CD4-positive, CD25-positive, alpha-beta regulatory T cell (primary cell): ENCODE data around the gene NENF. TPM values are rescaled to one million over a fixed set of nuclear protein-coding genes. Genes with fewer than 3 reads are reported as not detected.

Experiments used
- ATAC-seq, 2 donors: fragments of 150-1000 bp; cut with Tn5 transposase; one replicate each; pipeline ENCODE4 v1.10.0; 2021; ENCODE audit warnings: low read depth in 2 of 2, moderate number of reproducible peaks in 2 of 2, moderate library complexity in 1 of 2
- DNase-seq, 3 donors: peaks; one replicate each; pipeline versions ENCODE4 v3.0.0 to v3.0.0-alpha.2; 2012 to 2022; ENCODE audit warnings: mixed read lengths in 1 of 3
- H3K27ac ChIP-seq: one replicate; pipeline ENCODE4 v1.7.0; 2013; ENCODE audit warnings: mild to moderate bottlenecking, low read length; ENCODE audit not compliant: insufficient read depth, poor library complexity, severe bottlenecking
- H3K27me3 ChIP-seq: one replicate; pipeline ENCODE4 v1.7.0; 2013; ENCODE audit warnings: low read length; ENCODE audit not compliant: control insufficient read depth, insufficient read depth
- H3K36me3 ChIP-seq: one replicate; pipeline ENCODE4 v1.7.0; 2013; ENCODE audit warnings: mild to moderate bottlenecking, low read length, moderate library complexity; ENCODE audit not compliant: control insufficient read depth, insufficient read depth
- H3K4me1 ChIP-seq: 2 replicates; pipeline ENCODE4 v1.7.0; 2013; ENCODE audit warnings: mild to moderate bottlenecking, low read length; ENCODE audit not compliant: insufficient read depth, control insufficient read depth, poor library complexity, severe bottlenecking
- H3K4me3 ChIP-seq: one replicate; pipeline ENCODE4 v1.7.0; 2013; ENCODE audit warnings: low read depth, mild to moderate bottlenecking, low read length, moderate library complexity
- H3K9me3 ChIP-seq, 2 experiments: 1 replicate in 1 of 2; 2 replicates in 1 of 2; pipeline ENCODE4 v1.7.0; 2013; ENCODE audit warnings: low read length in 2 of 2, mild to moderate bottlenecking in 1 of 2, moderate library complexity in 1 of 2; ENCODE audit not compliant: control insufficient read depth in 2 of 2
- H3K27ac Mint-ChIP-seq, 3 donors: one replicate each; pipeline ENCODE4 v1.8.0; 2020 to 2022; ENCODE audit warnings: mild to moderate bottlenecking in 3 of 3, mixed read lengths in 3 of 3, moderate library complexity in 2 of 3
- H3K27me3 Mint-ChIP-seq: one replicate; pipeline ENCODE4 v1.8.0; 2022; ENCODE audit warnings: mild to moderate bottlenecking, mixed read lengths
- H3K36me3 Mint-ChIP-seq: one replicate; pipeline ENCODE4 v1.8.0; 2020; ENCODE audit warnings: mixed read lengths
- H3K4me1 Mint-ChIP-seq, 4 donors: one replicate each; pipeline ENCODE4 v1.8.0; 2020 to 2022; ENCODE audit warnings: mixed read lengths in 4 of 4, mild to moderate bottlenecking in 1 of 4
- H3K4me3 Mint-ChIP-seq, 4 donors: one replicate each; pipeline ENCODE4 v1.8.0; 2020 to 2022; ENCODE audit warnings: mild to moderate bottlenecking in 4 of 4, mixed read lengths in 4 of 4, moderate library complexity in 3 of 4
- H3K9me3 Mint-ChIP-seq, 7 donors: one replicate each; pipeline ENCODE4 v1.8.0; 2020 to 2022; ENCODE audit warnings: mixed read lengths in 7 of 7, mild to moderate bottlenecking in 3 of 7, moderate library complexity in 2 of 7
- polyA plus RNA-seq, 4 donors: library from polyadenylated mRNA; unstranded; fragments of 300-500 nt; fragmentation: Illumina TruSeq; gene quantifications; one replicate each; pipeline ENCODE4 v1.2.3, GENCODE V29; 2021
- total RNA-seq: library from RNA; stranded (reverse); gene quantifications from one replicate; pipeline ENCODE4 v1.2.3, GENCODE V29; 2022

The NENF gene
- total and polyA plus RNA-seq, 5 donors from 2014 or later: 17.0 to 82.8 (median 65.5) TPM

DNA sequence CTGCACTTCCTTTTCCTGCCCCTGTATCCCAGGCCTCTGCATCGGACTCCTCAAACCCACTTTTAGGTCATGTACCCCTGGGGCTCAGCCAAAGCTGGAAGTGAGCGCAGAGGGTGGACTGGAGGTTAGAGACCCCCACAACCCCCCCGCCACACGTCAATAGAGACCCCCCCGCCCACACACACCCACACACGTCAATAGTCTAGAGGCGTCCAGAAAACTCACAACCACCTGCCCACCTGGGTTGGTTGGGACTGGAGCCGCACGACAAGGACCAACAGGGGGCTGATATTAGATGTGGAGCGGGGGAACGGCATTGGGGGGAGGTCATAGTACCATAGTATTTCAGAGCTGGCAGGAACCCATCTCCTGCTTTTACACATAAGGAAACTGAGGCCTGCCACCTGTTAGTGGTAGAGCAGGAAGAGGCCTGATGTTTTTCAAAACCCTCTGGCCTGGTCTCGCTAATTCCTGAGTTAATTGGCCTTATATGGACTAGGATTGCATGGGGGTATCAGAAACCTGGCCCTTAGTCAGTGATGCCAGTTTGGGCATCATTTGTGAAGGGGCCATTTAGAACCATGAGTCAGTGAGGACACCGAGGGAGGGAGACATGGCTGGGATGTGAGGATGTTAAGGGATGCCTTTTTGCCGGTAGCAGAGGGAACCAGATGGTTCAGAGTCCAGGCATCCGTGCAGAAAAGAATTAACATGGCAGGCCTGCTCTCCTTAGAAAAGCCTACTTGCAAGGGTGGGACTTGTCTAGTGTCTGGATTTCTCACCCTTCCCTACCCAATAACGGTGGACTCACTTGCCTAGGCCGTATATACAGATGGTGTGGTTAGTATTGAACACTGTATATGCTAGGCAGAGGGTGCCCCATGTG, 1.1 kb downstream of the NENF start:
- Mint-ChIP-seq H3K9me3 (no peaks in the 10 kb centered on the region), H3K4me3 (peak overlapping the region; percentile 73 to 88 (median 82)), H3K27ac (peak overlapping the region in 2 of 3 donors; percentile 59 to 69), H3K36me3 (peaks cover 5% of the 10 kb centered on the region), H3K4me1 (peaks cover 4 to 42% (median 16%) of the 10 kb centered on the region in 4 donors), H3K27me3 (no peaks in the 10 kb centered on the region)
- Histone ChIP-seq H3K27ac (no peak overlapping the region), H3K4me3 (peak overlapping the region; percentile 61), H3K4me1 (peaks cover 9% of the 10 kb centered on the region), H3K27me3 (no peaks in the 10 kb centered on the region), H3K36me3 (no peaks in the 10 kb centered on the region), H3K9me3 (no peaks in the 10 kb centered on the region)
- DNase-seq (no peak), ATAC-seq (no peak)

DNA sequence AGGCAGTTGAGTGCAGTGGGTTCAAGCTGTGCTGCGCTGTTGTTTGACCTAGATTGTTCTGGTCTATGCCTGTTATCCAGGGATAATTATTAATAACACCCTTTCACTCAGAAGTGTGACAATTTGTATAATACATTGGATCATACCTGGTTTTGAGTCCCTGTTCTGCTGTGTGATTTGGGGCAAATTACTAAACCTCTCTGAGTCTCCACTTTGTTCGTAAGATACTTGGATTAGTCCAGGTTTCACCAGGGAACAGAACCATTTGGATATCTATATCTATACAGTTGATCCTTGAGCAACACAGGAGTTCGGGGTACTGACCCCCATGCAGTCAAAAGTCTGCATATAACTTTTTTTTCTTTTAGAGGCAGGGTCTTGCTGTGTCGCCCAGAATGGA, 2.3 kb downstream of the NENF start:
- H3K4me3 Mint-ChIP-seq: peak overlapping the region; percentile 2 to 81 (median 62)
- no peak for ATAC-seq
- H3K9me3 Mint-ChIP-seq: no peaks in the 10 kb centered on the region
- no peak overlapping the region for H3K27ac ChIP-seq
- H3K9me3 ChIP-seq: no peaks in the 10 kb centered on the region
- H3K4me1 Mint-ChIP-seq: peaks cover 4 to 42% (median 16%) of the 10 kb centered on the region in 4 donors
- H3K27me3 Mint-ChIP-seq: no peaks in the 10 kb centered on the region
- H3K36me3 ChIP-seq: no peaks in the 10 kb centered on the region
- no peak for DNase-seq
- peak overlapping the region in 1 of 3 donors; percentile 59 for H3K27ac Mint-ChIP-seq
- no peaks in the 10 kb centered on the region for H3K27me3 ChIP-seq
- peaks cover 9% of the 10 kb centered on the region for H3K4me1 ChIP-seq
- peaks cover 5% of the 10 kb centered on the region for H3K36me3 Mint-ChIP-seq
- no peak overlapping the region for H3K4me3 ChIP-seq

DNA sequence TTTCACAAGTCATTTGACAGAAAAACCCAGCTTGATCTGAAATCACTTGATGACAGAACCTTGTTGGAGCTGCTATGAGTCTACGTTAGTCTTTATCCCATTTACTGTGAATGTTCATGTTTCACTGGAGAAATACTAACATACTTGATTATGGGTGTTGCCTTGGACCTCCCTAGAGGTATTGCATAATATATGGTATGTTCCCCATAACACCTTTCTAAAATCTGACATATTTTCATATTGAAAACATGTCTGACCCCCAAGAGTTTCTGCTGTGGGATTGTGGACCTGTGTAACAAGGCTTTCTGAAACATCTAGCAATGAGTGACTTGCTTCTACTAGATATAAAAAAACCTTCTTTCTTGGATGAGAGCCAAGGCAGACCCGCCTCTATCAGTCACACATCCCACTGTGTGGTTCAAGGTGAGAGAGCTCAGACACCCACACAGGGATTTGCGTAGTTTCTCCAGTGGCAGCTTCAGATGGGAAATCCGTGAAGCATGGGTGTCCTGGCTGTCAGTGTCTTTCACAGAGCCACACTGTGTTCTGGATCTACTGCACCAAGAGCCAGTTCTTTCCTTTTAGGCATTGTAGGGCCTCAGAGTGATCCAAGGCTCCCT, 4.6 kb downstream of the NENF start:
- peaks cover 9% of the 10 kb centered on the region for H3K4me1 ChIP-seq
- peaks cover 5% of the 10 kb centered on the region for H3K36me3 Mint-ChIP-seq
- H3K27ac ChIP-seq: no peak overlapping the region
- no peaks in the 10 kb centered on the region for H3K27me3 ChIP-seq
- no peak overlapping the region for H3K4me3 ChIP-seq
- no peak overlapping the region for H3K4me3 Mint-ChIP-seq
- H3K4me1 Mint-ChIP-seq: peaks cover 4 to 33% (median 13%) of the 10 kb centered on the region in 4 donors
- H3K9me3 ChIP-seq: no peaks in the 10 kb centered on the region
- no peaks in the 10 kb centered on the region for H3K9me3 Mint-ChIP-seq
- H3K36me3 ChIP-seq: no peaks in the 10 kb centered on the region
- ATAC-seq (no peak), DNase-seq (no peak)
- H3K27me3 Mint-ChIP-seq: no peaks in the 10 kb centered on the region
- H3K27ac Mint-ChIP-seq: no peak overlapping the region

DNA sequence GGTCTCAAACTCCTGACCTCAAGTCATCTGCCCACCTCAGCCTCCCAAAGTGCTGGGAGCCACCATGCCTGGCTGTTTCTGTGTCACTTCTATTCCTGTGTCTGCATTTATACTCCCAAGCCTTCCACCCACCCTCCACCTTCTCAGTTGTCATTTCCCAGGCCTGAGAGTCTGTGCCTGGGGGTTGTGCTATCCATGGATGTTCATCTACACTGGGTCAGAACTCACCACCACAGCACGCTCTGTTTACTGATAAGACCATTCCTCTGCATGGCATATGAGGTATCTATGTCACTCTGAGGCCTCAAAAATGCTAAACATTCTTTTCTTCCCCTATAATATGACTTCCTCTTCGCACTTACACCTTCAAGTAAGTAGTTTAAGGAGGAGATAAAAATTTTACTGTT, 6.1 kb downstream of the NENF start:
- peak overlapping the region in 1 of 3 donors; percentile 9 for H3K27ac Mint-ChIP-seq
- no peaks in the 10 kb centered on the region for H3K27me3 Mint-ChIP-seq
- no peak overlapping the region for H3K27ac ChIP-seq

DNA sequence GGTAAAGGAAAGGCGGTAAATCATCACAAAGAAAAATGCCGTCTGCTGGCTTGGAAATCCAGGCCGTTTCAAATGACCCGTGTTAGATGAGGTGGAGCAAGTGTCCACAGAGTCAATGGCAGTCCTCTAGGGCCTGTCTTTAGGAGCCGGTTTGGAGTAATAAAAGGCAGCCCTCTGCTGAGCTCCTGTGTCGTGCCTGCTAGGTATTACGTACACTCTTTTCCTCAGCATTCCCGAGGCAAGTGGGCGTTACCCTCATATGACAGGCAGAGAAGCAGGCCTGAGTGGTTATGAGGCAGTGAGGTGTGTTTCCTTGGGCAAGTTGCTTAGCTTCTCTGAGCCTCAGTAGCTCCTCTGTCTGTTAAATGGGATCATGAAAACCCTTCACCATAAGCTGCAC, 7.7 kb downstream of the NENF start:
- Histone ChIP-seq H3K27me3 (no peaks in the 10 kb centered on the region), H3K4me3 (no peak overlapping the region), H3K4me1 (no peaks in the 10 kb centered on the region), H3K36me3 (peaks cover 13% of the 10 kb centered on the region), H3K9me3 (no peaks in the 10 kb centered on the region), H3K27ac (no peak overlapping the region)
- no peaks in the 10 kb centered on the region for H3K27me3 Mint-ChIP-seq
- H3K4me3 Mint-ChIP-seq: no peak overlapping the region
- H3K9me3 Mint-ChIP-seq: no peaks in the 10 kb centered on the region
- DNase-seq (no peak), ATAC-seq (no peak)
- H3K36me3 Mint-ChIP-seq: peaks cover 12% of the 10 kb centered on the region
- peaks cover 4 to 14% (median 10%) of the 10 kb centered on the region in 4 donors for H3K4me1 Mint-ChIP-seq
- H3K27ac Mint-ChIP-seq: peak overlapping the region in 1 of 3 donors; percentile 15

More for the DNA sequence above, 6.1 kb downstream of the NENF start:
- H3K9me3 ChIP-seq: no peaks in the 10 kb centered on the region
- H3K36me3 ChIP-seq: peaks cover 2% of the 10 kb centered on the region
- Mint-ChIP-seq H3K36me3 (peaks cover 9% of the 10 kb centered on the region), H3K4me1 (peaks cover 4 to 24% (median 14%) of the 10 kb centered on the region in 4 donors), H3K9me3 (no peaks in the 10 kb centered on the region), H3K4me3 (no peak overlapping the region)
- peaks cover 2% of the 10 kb centered on the region for H3K4me1 ChIP-seq
- H3K4me3 ChIP-seq: no peak overlapping the region
- H3K27me3 ChIP-seq: no peaks in the 10 kb centered on the region
- ATAC-seq (no peak), DNase-seq (no peak)

DNA sequence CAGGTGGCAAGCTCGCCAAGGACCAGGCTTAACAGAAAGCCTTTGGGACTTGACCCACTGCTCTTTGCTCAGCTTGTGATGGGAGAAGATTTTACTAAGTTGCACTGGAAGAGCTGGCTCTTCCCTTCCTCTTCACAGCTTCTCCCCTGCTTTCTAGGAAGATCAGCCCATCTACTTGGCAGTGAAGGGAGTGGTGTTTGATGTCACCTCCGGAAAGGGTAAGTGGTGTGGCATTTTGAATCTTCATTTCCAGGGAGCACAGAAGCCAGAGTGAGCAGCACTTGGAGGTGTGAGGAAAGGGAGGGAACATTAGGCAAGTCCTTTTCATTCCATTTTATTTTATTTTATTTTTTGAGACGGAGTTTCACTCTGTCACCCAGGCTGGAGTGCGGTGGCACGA, 9.7 kb downstream of the NENF start:
- DNase-seq (no peak), ATAC-seq (no peak)
- no peaks in the 10 kb centered on the region for H3K4me1 ChIP-seq
- no peaks in the 10 kb centered on the region for H3K9me3 ChIP-seq
- Mint-ChIP-seq H3K27me3 (no peaks in the 10 kb centered on the region), H3K9me3 (no peaks in the 10 kb centered on the region), H3K4me3 (no peak overlapping the region), H3K27ac (no peak overlapping the region), H3K4me1 (peaks cover 0 to 10% (median 8%) of the 10 kb centered on the region in 4 donors), H3K36me3 (peaks cover 18% of the 10 kb centered on the region)
- H3K36me3 ChIP-seq: peaks cover 13% of the 10 kb centered on the region
- no peak overlapping the region for H3K27ac ChIP-seq
- no peaks in the 10 kb centered on the region for H3K27me3 ChIP-seq
- no peak overlapping the region for H3K4me3 ChIP-seq

DNA sequence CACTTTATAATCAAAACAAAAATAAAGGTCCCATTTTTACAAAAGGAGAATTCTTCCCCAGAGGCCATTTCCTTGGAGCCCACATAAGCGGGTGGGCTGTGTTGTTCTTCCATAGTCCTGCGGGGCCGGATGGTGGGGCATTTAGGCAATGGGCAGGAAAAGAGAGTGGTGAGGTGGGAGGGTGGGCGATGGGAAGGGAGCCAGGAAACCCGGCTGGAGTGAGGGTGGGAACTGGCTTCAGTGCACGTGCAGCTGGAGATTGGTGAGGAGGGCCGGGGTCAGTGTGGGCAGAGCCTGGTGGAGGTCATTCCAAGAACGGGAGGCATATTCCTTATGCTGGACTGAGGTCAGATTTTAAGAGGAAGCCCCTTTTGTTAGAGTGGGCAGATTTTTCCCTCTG, 13.6 kb downstream of the NENF start:
- ATAC-seq (no peak), DNase-seq (no peak)
- Mint-ChIP-seq H3K27me3 (no peaks in the 10 kb centered on the region), H3K27ac (no peak overlapping the region), H3K9me3 (no peaks in the 10 kb centered on the region), H3K36me3 (peaks cover 18% of the 10 kb centered on the region), H3K4me3 (no peak overlapping the region), H3K4me1 (peaks cover 0 to 5% (median 0%) of the 10 kb centered on the region in 4 donors)
- H3K9me3 ChIP-seq: no peaks in the 10 kb centered on the region
- no peak overlapping the region for H3K27ac ChIP-seq
- peaks cover 13% of the 10 kb centered on the region for H3K36me3 ChIP-seq
- no peaks in the 10 kb centered on the region for H3K27me3 ChIP-seq
- no peak overlapping the region for H3K4me3 ChIP-seq
- H3K4me1 ChIP-seq: no peaks in the 10 kb centered on the region
